ENCODE data around the gene FXYD7. TPM values are rescaled to one million over a fixed set of nuclear protein-coding genes. Genes with fewer than 3 reads are reported as not detected.

Gene FXYD7
- not detected in 2 replicates for total RNA-seq (ENCODE audit: low replicate concordance)

- no peak within 1 kb of the TSS for H3K4me3 ChIP-seq (ENCODE audit: low read depth, low read length)
- no peak for TF ChIP-seq CTCF (IDR thresholded peaks at IDR 0.05; ENCODE audit: insufficient read depth, low read length)
- DNase-seq (ENCODE audit: low read depth): no peak
Measured at GRCh38 chr19:35143231-35143715, at the start of gene FXYD7. TSS of gene FXYD7 (plus strand) at chr19:35143255. CDS start at chr19:35143334, 79 bp downstream.

GRCh38 chr19:35093430-35093829 lies 49.6 kb upstream of the FXYD7 start:
- no peak for DNase-seq (ENCODE audit: low read depth)
- TF ChIP-seq CTCF (IDR thresholded peaks at IDR 0.05; ENCODE audit: insufficient read depth, low read length): no peak
- H3K4me3 ChIP-seq (ENCODE audit: low read depth, low read length): no peak overlapping the region

- H3K4me3 ChIP-seq (ENCODE audit: low read depth, low read length): no peak overlapping the region
- DNase-seq (ENCODE audit: low read depth): no peak
- TF ChIP-seq CTCF (IDR thresholded peaks at IDR 0.05; ENCODE audit: insufficient read depth, low read length): no peak
Measured at GRCh38 chr19:35093941-35094647, 49.0 kb upstream of the FXYD7 start.

- H3K4me3 ChIP-seq (ENCODE audit: low read depth, low read length): no peak overlapping the region
- TF ChIP-seq CTCF (IDR thresholded peaks at IDR 0.05; ENCODE audit: insufficient read depth, low read length): no peak
- no peak for DNase-seq (ENCODE audit: low read depth)
Measured at GRCh38 chr19:35094656-35095055, 48.4 kb upstream of the FXYD7 start.

GRCh38 chr19:35095667-35096368 lies 47.2 kb upstream of the FXYD7 start:
- no peak overlapping the region for H3K4me3 ChIP-seq (ENCODE audit: low read depth, low read length)
- TF ChIP-seq CTCF (IDR thresholded peaks at IDR 0.05; ENCODE audit: insufficient read depth, low read length): no peak
- no peak for DNase-seq (ENCODE audit: low read depth)

GRCh38 chr19:35098413-35099049 lies 44.5 kb upstream of the FXYD7 start:
- no peak overlapping the region for H3K4me3 ChIP-seq (ENCODE audit: low read depth, low read length)
- DNase-seq (ENCODE audit: low read depth): no peak
- TF ChIP-seq CTCF (IDR thresholded peaks at IDR 0.05; ENCODE audit: insufficient read depth, low read length): no peak

Data from fibroblast of the aortic adventitia (primary cell).